Stomach (tissue), 9 donors: Measurements from ENCODE around the gene P4HB. TPM values are rescaled to one million over a fixed set of nuclear protein-coding genes. Genes with fewer than 3 reads are reported as not detected.

Source experiments
- DNase-seq, 2 donors: peaks; one replicate each; pipeline versions ENCODE4 v3.0.0 to v3.0.0-alpha.2; 2013 to 2019
- H3K27ac ChIP-seq, 5 donors: fragments of 200-600 bp in 4 of 5; sonication (generic) in 4 of 5; one replicate each; pipeline ENCODE4 v1.5.1; 2013 to 2019; ENCODE audit warnings: mild to moderate bottlenecking in 1 of 5, moderate library complexity in 1 of 5
- H3K27me3 ChIP-seq, 3 donors: fragments of 200-600 bp; sonication (generic); one replicate each; pipeline ENCODE4 v1.5.1; 2017 to 2019; ENCODE audit warnings: mixed run types in 1 of 3
- H3K36me3 ChIP-seq, 4 donors: fragments of 200-600 bp; sonication (generic); 1 replicate in 3 of 4; 2 replicates in 1 of 4; pipeline ENCODE4 v1.5.1; 2016 to 2019
- H3K4me1 ChIP-seq, 4 donors: fragments of 200-600 bp; sonication (generic); one replicate each; pipeline ENCODE4 v1.5.1; 2016 to 2019
- H3K4me3 ChIP-seq, 4 donors: fragments of 200-600 bp; sonication (generic) in 3 of 4; one replicate each; pipeline ENCODE4 v1.5.1; 2016 to 2019; ENCODE audit warnings: mild to moderate bottlenecking in 1 of 4
- H3K9me3 ChIP-seq, 4 donors: fragments of 200-600 bp; sonication (generic); one replicate each; pipeline ENCODE4 v1.5.1; 2016 to 2019
- CTCF ChIP-seq, 7 experiments: fragments of 450-650 bp in 4 of 7; fragments of 200-600 bp in 3 of 7; sonication (generic) in 3 of 7; IDR thresholded peaks; one replicate each; pipeline ENCODE4 v1.5.1; 2016 to 2019; ENCODE audit warnings: antibody characterized with exemption in 7 of 7, control low read depth in 2 of 7, mild to moderate bottlenecking in 1 of 7
- EP300 ChIP-seq: sonication (generic); formaldehyde crosslinking; IDR thresholded peaks from one replicate; pipeline ENCODE4 v1.6.1; 2017; ENCODE audit warnings: antibody characterized with exemption
- POLR2A ChIP-seq, 4 donors: fragments of 450-650 bp; IDR thresholded peaks; one replicate each; pipeline ENCODE4 v1.6.1; 2016; ENCODE audit warnings: antibody characterized with exemption in 4 of 4, control low read depth in 2 of 4, mild to moderate bottlenecking in 1 of 4, moderate library complexity in 1 of 4
- POLR2AphosphoS5 ChIP-seq, 3 donors: sonication (generic); formaldehyde crosslinking; IDR thresholded peaks; one replicate each; pipeline ENCODE4 v1.6.1; 2016; ENCODE audit warnings: antibody characterized with exemption in 3 of 3
- WGBS, 5 donors: extraction: QIAGEN DNeasy Blood & Tissue Kit in 3 of 5; methylation state at CpG; one replicate each; pipeline versions ENCODE4 v1.1.5 to v1.1.7; 2013 to 2018; 5-methylcytosine and 5-hydroxymethylcytosine counted together
- intact Hi-C: fragments of 100-400 bp; cut with DNase I; formaldehyde crosslinking; loops from one replicate; pipeline ENCODE4 v1.15.1; 2023; ENCODE audit warnings: low total_unique reads
- polyA plus RNA-seq, 3 donors: library from polyadenylated mRNA; stranded (reverse); fragments of 200-250 nt; gene quantifications; one replicate each; pipeline ENCODE4 v1.2.3, GENCODE V29; 2013
- total RNA-seq, 5 donors: library from RNA; depleted of rRNA; stranded (reverse); fragments of >200 nt; gene quantifications; one replicate each; pipeline versions ENCODE4 v1.1.0 to v1.2.3, GENCODE V29; 2014 to 2016
- donor health status: healthy with polysubstance abuse.
- donor health status: Bipolar disorder and iron deficiency.
- donor health status: healthy.

P4HB gene
- total and polyA plus RNA-seq, 8 donors: 401 to 1,308 (median 619) TPM

GRCh38 chr17:81823820-81824550 is 36.4 kb downstream of the P4HB start:
- intact Hi-C loops: no loop called here
- WGBS, 5 donors: 90 to 93% (median 91%) methylated on average over 29 to 33 of the region's 33 CpGs
- no peaks in the 10 kb centered on the region for H3K9me3 ChIP-seq
- no peak overlapping the region for H3K27ac ChIP-seq
- peaks cover 0 to 10% (median 0%) of the 10 kb centered on the region in 3 donors for H3K27me3 ChIP-seq
- DNase-seq: no peak
- no peak overlapping the region for H3K4me3 ChIP-seq
- TF ChIP-seq EP300 (no peak), POLR2AphosphoS5 (IDR thresholded peaks at IDR 0.05) (no peak), CTCF (IDR thresholded peaks at IDR 0.05) (no peak), POLR2A (IDR thresholded peaks at IDR 0.05) (no peak)
- peaks cover 16 to 44% (median 26%) of the 10 kb centered on the region in 4 donors for H3K4me1 ChIP-seq
- H3K36me3 ChIP-seq: peaks cover 0 to 28% (median 26%) of the 10 kb centered on the region in 4 donors

- TF ChIP-seq EP300 (no peak), POLR2A (IDR thresholded peaks at IDR 0.05) (no peak), POLR2AphosphoS5 (IDR thresholded peaks at IDR 0.05) (no peak), CTCF (IDR thresholded peaks at IDR 0.05) (no peak)
- intact Hi-C loops: no loop called here
- Histone ChIP-seq H3K9me3 (no peaks in the 10 kb centered on the region), H3K36me3 (peaks cover 0 to 28% (median 26%) of the 10 kb centered on the region in 4 donors), H3K27ac (peak overlapping the region in 4 of 5 donors; percentile 79 to 93 (median 88)), H3K27me3 (peaks cover 0 to 10% (median 0%) of the 10 kb centered on the region in 3 donors), H3K4me3 (no peak overlapping the region), H3K4me1 (peaks cover 16 to 36% (median 21%) of the 10 kb centered on the region in 4 donors)
- DNase-seq: no peak
- WGBS, 5 donors: 94 to 97% (median 95%) methylated on average over 24 to 30 of the region's 30 CpGs
Observed at GRCh38 chr17:81822996-81823819, 37.1 kb downstream of the P4HB start.

- intact Hi-C loops: no loop called here
- no peaks in the 10 kb centered on the region for H3K9me3 ChIP-seq
- no peak for TF ChIP-seq EP300
- TF ChIP-seq CTCF (IDR thresholded peaks at IDR 0.05): no peak
- no peak for TF ChIP-seq POLR2AphosphoS5 (IDR thresholded peaks at IDR 0.05)
- no peak for TF ChIP-seq POLR2A (IDR thresholded peaks at IDR 0.05)
- peaks cover 0 to 28% (median 26%) of the 10 kb centered on the region in 4 donors for H3K36me3 ChIP-seq
- H3K27me3 ChIP-seq: peaks cover 0 to 17% (median 0%) of the 10 kb centered on the region in 3 donors
- H3K4me1 ChIP-seq: peaks cover 16 to 31% (median 20%) of the 10 kb centered on the region in 4 donors
- H3K4me3 ChIP-seq: no peak overlapping the region
- 64 to 83% (median 74%) methylated on average over 4 to 8 of the region's 8 CpGs for WGBS, 5 donors
- DNase-seq: no peak
- H3K27ac ChIP-seq: peak overlapping the region; percentile 76 to 93 (median 87)
Observed at GRCh38 chr17:81822312-81822637, 38.1 kb downstream of the P4HB start.

GRCh38 chr17:81821603-81822311 is 38.6 kb downstream of the P4HB start:
- DNase-seq: peak; percentile 93 to 96
- WGBS, 5 donors: 9 to 30% (median 28%) methylated on average over 7 to 20 of the region's 20 CpGs
- intact Hi-C loops: no loop called here
- H3K36me3 ChIP-seq: peaks cover 0 to 28% (median 26%) of the 10 kb centered on the region in 4 donors
- no peaks in the 10 kb centered on the region for H3K9me3 ChIP-seq
- peaks cover 0 to 20% (median 0%) of the 10 kb centered on the region in 3 donors for H3K27me3 ChIP-seq
- H3K27ac ChIP-seq: peak overlapping the region; percentile 76 to 93 (median 87)
- no peak overlapping the region for H3K4me3 ChIP-seq
- H3K4me1 ChIP-seq: peaks cover 16 to 31% (median 20%) of the 10 kb centered on the region in 4 donors
- TF ChIP-seq CTCF (IDR thresholded peaks at IDR 0.05) (peak in 5 of 7 experiments; percentile 61 to 90 (median 67)), EP300 (peak; percentile 21), POLR2AphosphoS5 (IDR thresholded peaks at IDR 0.05) (peak; percentile 64 to 90 (median 67)), POLR2A (IDR thresholded peaks at IDR 0.05) (no peak)
